GM18526 (cell line): ENCODE data around the gene ZC3H18.

Source experiments
- POLR2A ChIP-seq: IDR thresholded peaks from 3 replicates; pipeline ENCODE4 v1.6.1; 2011; ENCODE audit not compliant: insufficient read length; ENCODE audit errors: extremely low read depth

The ZC3H18 gene

DNA sequence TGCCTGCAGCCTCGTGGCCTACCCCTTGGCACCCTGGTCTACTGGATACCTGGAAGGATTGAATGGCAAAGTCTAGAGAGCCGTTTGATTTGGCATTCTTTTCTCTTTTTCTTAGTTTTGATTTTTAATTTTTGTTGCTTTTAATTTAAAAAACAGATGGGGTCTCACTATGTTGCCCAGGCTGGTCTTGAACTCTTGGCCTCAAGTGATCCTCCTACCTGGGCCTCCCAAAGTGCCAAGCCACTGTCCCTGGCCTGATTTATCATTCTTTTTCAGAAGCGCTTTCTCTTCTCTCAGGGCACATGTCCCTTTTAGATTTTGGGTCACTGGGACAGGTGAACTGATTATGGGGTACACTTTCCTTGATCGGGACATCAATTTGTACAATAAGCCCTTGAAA is 10.8 kb downstream of the ZC3H18 start:
- no peak for TF ChIP-seq POLR2A

DNA sequence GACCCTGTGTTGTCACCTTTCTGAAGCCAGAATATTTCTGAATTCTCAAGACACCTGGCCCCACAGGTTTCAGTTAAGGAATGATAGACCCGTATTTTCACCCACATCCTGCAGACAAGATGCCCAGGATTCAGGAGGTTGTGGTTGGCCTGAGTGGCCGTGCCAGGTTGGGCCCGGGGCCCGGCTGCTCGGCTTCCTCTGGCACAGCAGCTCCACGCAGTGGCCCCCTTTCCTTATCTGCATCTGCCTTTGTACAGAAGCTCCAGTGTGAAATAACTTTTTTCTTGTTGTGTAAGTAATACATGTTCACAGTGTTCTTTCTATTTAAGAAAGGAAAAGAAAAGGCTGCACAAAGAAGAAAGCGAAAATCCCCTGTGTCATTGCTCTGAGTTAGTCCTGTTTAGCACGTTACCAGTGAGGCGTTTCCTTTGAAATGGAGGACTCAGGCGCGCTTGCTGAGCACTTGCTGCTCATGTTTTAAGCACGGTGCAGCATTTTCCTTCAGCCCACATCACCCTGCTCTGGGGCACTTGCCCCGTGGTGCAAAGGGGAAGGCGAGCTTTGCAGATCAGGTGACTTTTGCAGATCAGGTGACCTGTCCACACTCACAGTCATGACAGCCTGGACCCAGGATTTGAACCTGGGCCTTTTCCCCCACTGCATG is 12.8 kb downstream of the ZC3H18 start:
- no peak for TF ChIP-seq POLR2A

DNA sequence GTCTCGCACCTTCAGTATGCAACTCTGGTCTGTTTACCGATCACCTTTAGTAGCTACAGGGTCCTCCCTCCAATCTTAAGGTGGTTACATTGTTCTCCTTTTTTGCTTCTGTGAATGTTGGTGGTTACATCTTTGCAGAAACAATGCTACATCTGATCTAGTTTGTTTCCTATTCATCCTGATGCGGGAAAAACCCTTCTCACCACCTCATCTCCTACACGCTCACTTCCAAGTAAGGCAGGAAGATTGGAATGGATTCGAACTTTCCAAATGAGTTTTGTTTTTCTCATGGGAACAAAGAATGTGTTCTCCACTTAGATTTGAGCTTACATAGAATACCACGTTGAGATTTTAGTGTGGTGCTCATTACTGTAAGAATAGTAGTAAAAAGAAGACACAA is 14.5 kb downstream of the ZC3H18 start:
- TF ChIP-seq POLR2A, result no peak

DNA sequence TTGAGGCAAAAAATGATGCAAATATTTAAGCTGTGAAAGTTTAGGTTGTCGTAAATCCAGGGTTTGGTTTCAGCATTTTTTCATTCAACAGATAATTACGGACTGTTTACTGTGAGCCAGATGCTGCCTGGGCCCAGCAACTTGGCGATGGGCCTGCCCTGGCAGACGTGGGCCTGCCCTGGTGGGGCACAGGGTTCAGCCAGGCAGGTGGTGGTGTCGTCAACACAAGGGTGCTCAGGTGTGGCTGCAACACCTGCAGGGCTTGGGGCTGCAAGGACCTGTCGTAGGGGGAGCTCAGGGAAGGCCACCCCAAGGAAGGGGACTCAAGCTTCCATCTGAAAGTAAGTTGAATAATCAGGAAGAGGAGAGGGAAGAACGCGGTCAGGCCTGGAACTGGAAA is 15.1 kb downstream of the ZC3H18 start:
- TF ChIP-seq POLR2A, result no peak

DNA sequence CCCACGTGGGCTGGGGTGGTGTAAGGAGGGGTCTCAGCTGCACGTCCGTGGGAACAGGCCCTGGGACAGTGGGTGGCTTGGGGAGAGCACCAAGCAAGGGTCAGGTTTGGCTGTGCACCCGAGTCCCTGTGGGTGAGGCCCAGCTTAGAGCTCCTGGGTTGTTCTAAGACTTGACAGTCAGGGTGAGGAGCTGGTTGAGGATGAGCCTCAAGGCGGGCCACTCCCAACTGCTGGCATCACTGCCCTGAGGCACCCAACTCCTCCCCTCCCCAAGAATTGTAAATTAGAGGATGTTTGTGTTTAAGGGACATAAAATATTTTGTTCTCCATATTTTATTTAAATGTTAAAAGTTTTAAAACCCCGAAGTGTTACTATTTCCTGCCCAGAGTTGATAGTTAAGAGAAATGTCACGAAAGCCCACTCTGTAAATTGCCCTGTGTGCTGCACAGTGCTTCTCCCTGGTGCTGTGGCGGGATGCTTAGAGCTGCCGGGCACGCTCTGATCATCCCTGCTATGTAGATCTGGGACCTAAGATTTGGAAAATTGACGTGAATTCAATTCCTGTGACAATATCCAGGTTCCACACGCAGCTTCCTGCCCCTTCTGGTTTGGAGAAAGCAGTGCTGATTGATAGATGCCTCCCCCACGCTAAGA is 15.9 kb downstream of the ZC3H18 start:
- TF ChIP-seq POLR2A, result no peak

DNA sequence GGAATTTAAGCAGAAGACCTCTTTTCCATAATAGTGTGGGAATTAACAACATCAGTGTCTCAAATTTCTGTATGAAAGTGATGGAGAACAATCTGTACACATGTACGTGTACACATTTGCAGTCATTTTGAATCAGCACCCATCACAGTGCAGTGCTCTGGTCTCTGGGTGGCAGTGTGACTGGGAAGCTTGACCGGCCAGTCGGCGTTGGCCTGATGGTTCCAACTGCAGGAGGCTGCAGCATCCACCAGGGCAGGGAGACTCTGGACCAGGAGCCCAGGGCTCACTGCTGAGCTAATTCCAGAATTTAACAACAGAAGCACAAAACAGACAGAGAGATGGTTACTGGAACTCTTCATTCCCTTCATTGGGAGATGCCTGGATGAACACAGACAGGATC is 17.9 kb downstream of the ZC3H18 start:
- TF ChIP-seq POLR2A, result no peak

DNA sequence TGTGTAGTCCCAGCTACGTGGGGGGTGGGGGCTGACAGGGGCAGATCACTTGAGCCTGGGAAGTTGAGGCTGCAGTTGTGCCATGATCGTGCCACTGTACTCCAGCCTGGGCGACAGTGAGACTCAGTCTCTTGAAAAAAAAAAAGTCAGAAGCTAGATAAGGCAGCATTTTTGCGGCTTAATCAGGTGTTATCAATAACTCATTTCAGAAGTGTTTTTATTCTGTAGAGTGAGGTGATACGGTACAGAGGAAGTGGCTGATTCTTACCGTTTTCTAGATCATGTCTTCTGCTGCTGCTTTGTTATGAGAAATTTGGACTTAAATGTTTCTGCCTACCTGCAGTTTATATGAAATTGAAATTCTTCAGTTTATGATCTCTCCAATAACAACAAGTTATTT is 18.6 kb downstream of the ZC3H18 start:
- no peak for TF ChIP-seq POLR2A

DNA sequence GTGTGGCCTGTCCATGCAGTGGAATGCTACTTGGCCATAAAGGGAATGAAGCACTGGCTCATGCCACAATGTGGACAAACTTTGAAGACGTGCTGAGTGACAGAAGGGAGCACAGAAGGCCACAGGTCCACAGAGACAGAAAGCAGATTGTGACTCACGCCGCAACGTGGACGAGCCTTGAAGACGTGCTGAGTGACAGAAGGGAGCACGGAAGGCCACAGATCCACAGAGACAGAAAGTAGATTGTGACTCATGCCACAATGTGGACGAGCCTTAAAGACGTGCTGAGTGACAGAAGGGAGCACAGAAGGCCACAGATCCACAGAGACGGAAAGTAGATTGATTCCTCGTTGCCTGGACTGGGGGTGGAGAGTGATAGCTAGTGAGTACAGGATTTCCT is 19.2 kb downstream of the ZC3H18 start:
- TF ChIP-seq POLR2A, result no peak

DNA sequence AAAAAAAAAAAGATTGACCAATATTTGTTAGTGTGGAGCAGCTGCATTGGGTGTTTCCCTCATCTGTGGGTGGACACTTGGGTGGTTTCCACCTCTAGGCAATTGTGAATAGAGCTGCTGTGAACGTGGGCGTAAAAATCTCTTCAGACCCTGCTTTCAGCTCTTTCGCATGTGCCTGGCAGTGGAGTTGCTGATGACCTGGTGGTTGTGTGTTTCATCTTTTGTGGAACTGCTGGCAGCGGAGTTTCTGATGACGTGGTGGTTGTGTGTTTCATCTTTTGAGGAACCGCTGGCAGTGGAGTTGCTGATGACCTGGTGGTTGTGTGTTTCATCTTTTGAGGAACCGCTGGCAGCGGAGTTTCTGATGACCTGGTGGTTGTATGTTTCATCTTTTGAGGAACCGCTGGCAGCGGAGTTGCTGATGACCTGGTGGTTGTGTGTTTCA is 21.4 kb downstream of the ZC3H18 start:
- no peak for TF ChIP-seq POLR2A

DNA sequence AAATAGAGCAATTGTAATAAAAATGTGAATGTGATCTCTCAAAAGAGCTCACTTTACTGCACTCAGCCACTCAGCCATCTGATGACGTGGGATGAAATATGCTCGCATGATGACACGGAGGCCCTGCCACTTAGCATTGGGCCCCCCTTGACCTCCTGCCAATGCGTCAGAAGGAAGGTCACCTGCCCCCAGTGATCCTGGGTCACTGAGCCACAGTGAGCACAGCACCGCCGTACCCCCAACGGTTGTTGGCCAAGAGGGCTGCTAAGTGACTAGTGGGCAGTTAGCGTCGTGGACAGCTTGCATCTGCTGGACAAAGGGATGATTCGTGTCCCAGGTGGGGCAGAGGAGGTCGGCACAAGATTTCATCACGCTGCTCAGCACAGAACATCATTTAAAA is 22.9 kb downstream of the ZC3H18 start:
- no peak for TF ChIP-seq POLR2A

DNA sequence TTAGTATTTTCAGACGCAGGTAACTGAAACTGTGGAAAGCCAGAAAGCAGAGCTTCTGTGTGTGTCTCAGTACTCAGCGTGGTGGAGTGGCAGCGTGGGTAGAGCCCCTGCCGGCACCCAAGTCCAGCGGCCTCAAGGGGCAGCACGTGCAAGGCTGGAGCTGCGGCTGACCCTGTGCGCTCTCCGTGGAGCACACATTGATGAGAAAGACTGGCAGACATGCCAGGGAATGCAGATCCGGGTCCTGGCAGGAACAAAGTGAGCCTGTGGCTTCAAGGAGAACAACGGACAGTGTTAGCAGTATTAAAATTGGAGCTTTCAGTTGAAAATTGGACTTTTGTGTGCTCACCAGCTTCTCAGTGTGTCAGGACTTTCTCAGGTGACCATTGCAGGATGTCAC is 23.3 kb downstream of the ZC3H18 start:
- no peak for TF ChIP-seq POLR2A

DNA sequence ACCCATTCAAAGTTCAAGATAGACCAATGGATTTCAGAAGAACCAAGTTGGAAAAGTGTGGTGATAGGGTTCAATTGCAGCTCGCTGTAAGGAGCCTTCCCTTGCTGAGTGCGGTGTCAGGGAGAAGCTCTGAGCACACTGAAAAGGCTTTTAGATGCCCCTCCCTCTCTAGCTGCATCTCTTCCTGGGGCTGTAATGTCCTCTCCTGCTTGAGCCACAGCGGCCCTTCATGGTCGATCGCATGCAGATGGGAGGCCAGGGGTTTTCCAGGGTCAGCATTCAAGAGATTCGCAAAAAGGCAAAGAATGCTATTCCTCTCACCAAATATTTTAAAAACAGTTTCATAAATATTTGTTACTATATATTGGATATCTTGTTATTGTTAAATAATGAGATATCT is 23.7 kb downstream of the ZC3H18 start:
- no peak for TF ChIP-seq POLR2A

DNA sequence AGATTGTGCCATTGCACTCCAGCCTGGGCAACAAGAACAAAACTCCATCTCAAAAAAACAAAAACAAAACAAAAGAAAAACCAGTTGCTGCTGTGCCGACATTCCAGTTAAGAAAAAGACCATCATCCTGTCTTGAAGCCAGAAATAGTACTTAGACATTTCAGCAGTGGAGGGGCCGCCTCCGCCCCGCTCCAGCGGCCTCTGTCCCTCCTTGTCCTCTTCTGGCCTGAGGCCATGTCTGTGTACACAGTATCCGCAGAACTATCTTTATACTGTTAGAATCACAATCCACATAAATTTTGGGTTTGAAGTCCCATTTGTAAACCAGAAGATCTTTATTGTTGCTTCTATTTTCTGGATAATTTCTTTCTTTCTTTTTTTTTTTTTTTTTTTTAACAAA is 24.9 kb downstream of the ZC3H18 start:
- no peak for TF ChIP-seq POLR2A

DNA sequence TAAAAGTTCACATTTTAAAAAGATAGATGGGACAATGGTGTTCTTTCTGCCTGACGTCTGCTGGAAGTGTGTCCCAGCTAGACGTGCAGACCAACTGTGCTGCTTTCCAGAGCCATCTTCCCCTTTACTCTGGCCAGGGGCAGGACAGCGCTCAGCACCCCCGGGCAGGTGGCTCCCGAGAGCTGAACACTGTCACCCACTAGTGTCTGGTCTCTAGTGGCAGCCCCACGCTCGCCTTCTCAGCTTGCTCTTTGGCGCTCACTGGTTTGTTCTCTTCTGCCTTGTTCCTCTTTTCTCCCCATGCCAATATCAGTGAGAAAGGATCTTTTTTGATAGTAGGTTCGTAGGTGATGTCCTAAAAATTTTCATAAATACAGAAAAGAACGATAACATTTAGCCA is 25.7 kb downstream of the ZC3H18 start:
- TF ChIP-seq POLR2A, result no peak

DNA sequence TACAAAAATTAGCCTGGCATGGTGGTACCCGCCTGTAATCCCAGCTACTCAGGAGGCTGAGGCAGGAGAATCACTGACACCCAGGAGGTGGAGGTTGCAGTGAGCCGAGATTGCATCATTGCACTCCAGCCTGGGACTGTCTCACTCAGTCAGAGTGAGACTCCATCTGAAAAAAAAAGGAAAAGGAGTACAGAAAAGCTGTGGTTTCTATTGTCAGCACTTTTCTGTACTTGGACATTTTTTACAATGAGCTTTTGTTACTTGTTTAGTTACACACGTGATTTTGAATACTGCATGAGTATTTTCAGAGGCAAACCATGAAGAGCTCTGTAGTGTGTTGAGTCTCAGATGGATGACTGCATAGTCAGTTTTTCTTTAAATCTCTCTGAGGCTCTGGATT is 26.3 kb downstream of the ZC3H18 start:
- TF ChIP-seq POLR2A, result no peak

DNA sequence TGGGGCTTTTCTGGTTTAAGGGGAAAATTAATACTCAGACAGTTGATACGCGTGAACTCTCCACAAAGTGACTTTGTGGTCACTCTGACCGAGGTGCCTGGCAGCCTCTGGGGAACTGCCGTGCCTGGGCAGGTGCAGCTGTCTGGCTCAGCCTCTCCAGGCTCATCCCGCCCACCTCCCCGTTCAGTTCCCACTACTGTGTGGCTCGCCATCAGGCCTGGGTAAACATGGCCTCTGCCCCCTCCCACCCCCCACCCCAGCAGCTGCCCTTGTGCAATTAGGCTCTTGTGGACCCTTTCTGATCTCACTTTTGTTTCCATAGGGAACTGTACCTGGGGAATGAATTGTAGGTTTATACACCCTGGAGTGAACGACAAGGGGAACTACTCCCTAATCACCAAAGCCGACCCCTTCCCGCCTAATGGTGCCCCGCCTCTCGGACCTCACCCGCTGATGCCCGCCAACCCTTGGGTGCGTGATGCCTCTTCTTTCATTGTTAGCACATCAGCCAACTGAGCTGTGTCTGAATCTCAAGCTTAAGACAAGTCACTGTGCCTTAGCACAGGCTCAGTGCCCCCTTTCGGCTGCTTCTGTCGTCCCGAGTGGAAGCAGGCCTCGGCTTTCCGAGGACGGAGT is 27.8 kb downstream of the ZC3H18 start:
- no peak for TF ChIP-seq POLR2A
